IMR-90 (cell line): ENCODE data around the gene RMC1.

Experiments
- BHLHE40 ChIP-seq: fragments of 150-350 bp; IDR thresholded peaks from 2 replicates; pipeline ENCODE4 v1.6.1; 2016; ENCODE audit warnings: mild to moderate bottlenecking, low read depth, low read length
- CEBPB ChIP-seq: IDR thresholded peaks from 2 replicates; pipeline ENCODE4 v1.6.1; 2012; ENCODE audit warnings: low read depth, low read length, improper control_type of control experiment
- CHD1 ChIP-seq: IDR thresholded peaks from 2 replicates; pipeline ENCODE4 v1.6.1; 2012; ENCODE audit warnings: low read depth, low read length, improper control_type of control experiment
- CTCF ChIP-seq: conservative IDR thresholded peaks from 2 replicates; pipeline ENCODE4 v1.5.1; 2012; ENCODE audit warnings: mild to moderate bottlenecking, low read depth, low read length, improper control_type of control experiment
- ELK1 ChIP-seq: fragments of 150-350 bp; IDR thresholded peaks from 2 replicates; pipeline ENCODE4 v1.6.1; 2016; ENCODE audit warnings: low read depth, mild to moderate bottlenecking, low read length, moderate library complexity, borderline replicate concordance
- MAFK ChIP-seq: IDR thresholded peaks from 2 replicates; pipeline ENCODE4 v1.6.1; 2012; ENCODE audit warnings: low read depth, low read length, improper control_type of control experiment
- MAZ ChIP-seq: IDR thresholded peaks from 2 replicates; pipeline ENCODE4 v1.6.1; 2012; ENCODE audit warnings: low read depth, mild to moderate bottlenecking, low read length, improper control_type of control experiment, moderate library complexity, borderline replicate concordance
- NFE2L2 ChIP-seq: fragments of 150-350 bp; IDR thresholded peaks from 2 replicates; pipeline ENCODE4 v1.6.1; 2016; ENCODE audit warnings: low read depth, mild to moderate bottlenecking, low read length
- POLR2A ChIP-seq: IDR thresholded peaks from 2 replicates; pipeline ENCODE4 v1.6.1; 2012; ENCODE audit warnings: mild to moderate bottlenecking, low read depth, low read length
- RAD21 ChIP-seq: IDR thresholded peaks from 2 replicates; pipeline ENCODE4 v1.6.1; 2012; ENCODE audit warnings: low read length, improper control_type of control experiment
- RCOR1 ChIP-seq: IDR thresholded peaks from 2 replicates; pipeline ENCODE4 v1.6.1; 2012; ENCODE audit warnings: mild to moderate bottlenecking, low read length, improper control_type of control experiment; ENCODE audit not compliant: insufficient replicate concordance
- RFX5 ChIP-seq: IDR thresholded peaks from 2 replicates; pipeline ENCODE4 v1.8.0; 2012; ENCODE audit warnings: low read depth, mild to moderate bottlenecking, low read length, moderate library complexity
- SMC3 ChIP-seq: fragments of 150-350 bp; IDR thresholded peaks from 2 replicates; pipeline ENCODE4 v1.6.1; 2016; ENCODE audit warnings: low read depth, mild to moderate bottlenecking, antibody characterized with exemption, low read length, moderate library complexity
- USF2 ChIP-seq: fragments of 150-350 bp; IDR thresholded peaks from 2 replicates; pipeline ENCODE4 v1.6.1; 2017; ENCODE audit warnings: mild to moderate bottlenecking, antibody characterized with exemption, low read length, low read depth

- TF ChIP-seq POLR2A (no peak), CTCF (no peak), CHD1 (no peak), NFE2L2 (no peak), RAD21 (no peak), CEBPB (no peak), RCOR1 (no peak), USF2 (no peak), ELK1 (no peak), MAFK (no peak), MAZ (no peak), BHLHE40 (no peak), SMC3 (no peak), RFX5 (no peak)
Observed at GRCh38 chr18:23547846-23548245, 44.5 kb downstream of the RMC1 start.
